Measurements from ENCODE around the gene TCF4.
A peak's percentile ranks its signal among the peaks of the same experiment; 100 is the strongest.
"Not testable (repeated sequence)": the region's sequence is repeated elsewhere in the genome, so short reads cannot be mapped to it uniquely, and the experiment has no call there.

The TCF4 gene

DNA sequence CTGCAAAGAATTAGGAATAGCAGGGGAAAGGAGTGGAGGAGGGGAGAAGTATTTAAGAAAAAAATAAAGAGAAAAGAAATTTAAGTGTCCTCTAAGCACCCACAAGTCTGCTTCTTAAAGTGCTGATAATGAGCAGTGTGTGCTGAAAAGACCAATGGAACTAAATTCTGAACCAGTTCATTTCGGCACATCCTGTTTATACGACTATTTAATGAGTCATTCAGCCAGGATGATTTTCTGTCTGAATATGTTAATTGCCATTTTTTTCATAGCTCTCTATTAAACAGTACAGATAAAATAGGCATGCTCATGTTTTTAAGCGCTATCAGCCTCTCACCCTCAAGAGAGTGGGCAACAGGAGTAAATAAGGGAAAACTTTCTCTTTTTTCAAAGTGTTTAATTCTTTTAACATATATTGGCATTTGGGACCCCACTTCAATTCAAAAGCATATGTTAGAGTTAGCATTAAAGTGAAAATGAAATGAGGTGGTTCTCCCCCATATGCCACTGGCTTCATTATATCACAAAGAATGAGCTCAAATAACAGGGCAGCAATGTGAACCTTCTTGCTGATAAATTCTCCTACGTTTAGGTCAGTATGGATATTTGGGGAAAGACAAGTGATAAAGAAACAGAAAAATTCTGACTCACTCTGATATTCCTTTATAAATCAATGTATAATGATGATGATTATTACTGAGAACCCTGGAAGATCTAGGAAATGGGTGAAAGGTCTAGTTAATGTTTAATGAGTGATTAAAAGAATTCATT lies 87.5 kb downstream of the TCF4 start:
- no peak for DNase-seq

GRCh38 chr18:55499526-55499925 lies 88.5 kb downstream of the TCF4 start:
- no peak for DNase-seq

GRCh38 chr18:55497825-55498403 lies 90.1 kb downstream of the TCF4 start:
- no peak for DNase-seq

GRCh38 chr18:55494899-55495298 lies 93.1 kb downstream of the TCF4 start:
- no peak for DNase-seq

- no peak for DNase-seq
These were observed 93.6 kb downstream of the TCF4 start for GRCh38 chr18:55494441-55494840.

DNA sequence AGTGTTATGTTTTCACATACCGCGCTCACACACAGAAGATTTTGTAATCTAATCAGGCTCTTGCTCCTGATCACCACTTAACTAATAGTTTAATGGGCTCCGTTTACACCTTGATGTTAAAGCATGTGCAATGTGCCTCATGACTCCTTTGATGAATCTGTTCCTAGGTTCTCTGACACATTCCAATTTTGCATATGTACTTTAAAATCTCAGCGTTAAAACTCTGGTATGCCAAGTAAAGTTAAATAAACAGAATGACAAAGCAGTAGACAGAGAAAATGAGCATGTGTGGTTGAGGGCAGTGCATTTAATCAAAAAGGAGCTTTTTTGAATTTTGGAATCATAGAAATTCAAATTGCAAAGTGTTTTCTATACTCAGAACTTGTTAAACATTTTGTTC lies 96.4 kb downstream of the TCF4 start:
- DNase-seq, result no peak

- DNase-seq, result peak; percentile 55
These were observed 98.7 kb downstream of the TCF4 start for GRCh38 chr18:55489034-55489986.

- no peak for DNase-seq
These were observed 99.5 kb downstream of the TCF4 start for GRCh38 chr18:55488473-55488872.

- no peak for DNase-seq
These were observed 100.0 kb downstream of the TCF4 start for GRCh38 chr18:55487997-55488396.

- DNase-seq, result no peak
These were observed 101.1 kb downstream of the TCF4 start for GRCh38 chr18:55486936-55487335.

GRCh38 chr18:55485666-55486065 lies 102.3 kb downstream of the TCF4 start:
- DNase-seq, result no peak

GRCh38 chr18:55484773-55485172 lies 103.2 kb downstream of the TCF4 start:
- DNase-seq, result no peak

DNA sequence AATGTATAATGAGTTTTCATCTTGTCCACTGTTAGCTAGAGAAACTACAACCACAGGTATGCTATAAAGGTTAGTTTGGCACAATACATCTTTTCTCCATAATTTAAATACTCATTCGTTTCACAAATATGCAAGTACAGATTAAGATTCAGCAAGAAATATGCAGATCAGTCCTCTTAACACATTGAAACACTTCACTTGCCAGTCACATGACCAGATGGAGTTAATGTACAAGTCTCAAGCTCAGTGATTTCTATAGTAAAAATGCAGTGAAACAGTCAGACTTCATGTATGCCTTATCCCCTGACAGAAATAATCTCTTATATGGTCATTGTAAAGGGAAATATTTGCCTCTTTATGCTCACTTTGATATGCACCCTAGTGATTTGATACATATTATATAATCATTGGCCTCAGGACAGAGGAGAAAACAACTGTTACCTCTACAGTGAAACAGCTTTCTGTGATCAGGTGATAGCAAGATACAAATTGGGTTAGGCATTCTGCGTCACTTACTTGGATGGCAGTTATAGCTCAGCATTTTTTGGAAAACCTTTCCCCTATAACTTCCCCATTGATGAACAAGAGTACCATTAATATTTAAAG lies 104.6 kb downstream of the TCF4 start:
- no peak for DNase-seq

- no peak for DNase-seq
These were observed 108.2 kb downstream of the TCF4 start for GRCh38 chr18:55479656-55480420.

DNA sequence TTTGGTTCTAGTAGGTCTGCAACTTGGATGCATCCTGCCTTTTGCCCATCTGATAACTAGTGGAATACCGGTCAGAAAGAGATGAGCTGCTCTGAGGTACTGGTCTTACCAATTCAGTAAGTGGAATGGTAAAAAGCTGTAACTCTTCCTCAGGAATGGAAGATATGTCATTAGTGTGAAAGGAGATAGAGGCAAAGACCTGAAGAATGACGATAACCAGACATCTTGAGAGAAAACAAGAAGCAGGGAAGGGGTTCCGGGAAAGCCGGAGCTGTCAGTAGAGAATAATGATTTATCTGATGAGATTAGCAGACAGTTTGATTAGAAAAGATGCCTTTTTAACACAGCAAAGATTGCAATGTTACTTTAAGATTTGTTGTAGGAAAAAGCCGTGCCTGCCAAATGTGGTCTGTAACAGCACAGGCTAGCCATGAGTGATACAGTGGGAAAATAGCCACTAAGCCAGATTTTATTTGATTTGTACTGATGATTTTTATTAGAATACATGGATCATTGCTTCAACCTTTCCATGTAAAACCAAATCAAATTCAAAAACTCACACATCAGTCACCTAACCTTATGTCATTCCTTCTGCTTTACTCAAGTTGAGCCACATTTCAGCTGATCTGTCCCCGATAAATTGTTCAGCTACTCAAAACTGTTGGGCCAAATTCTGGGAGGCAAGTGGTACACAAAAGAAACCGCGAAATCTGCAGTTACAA lies 110.0 kb downstream of the TCF4 start:
- no peak for DNase-seq

GRCh38 chr18:55477499-55477859 lies 110.5 kb downstream of the TCF4 start:
- DNase-seq, result no peak

DNA sequence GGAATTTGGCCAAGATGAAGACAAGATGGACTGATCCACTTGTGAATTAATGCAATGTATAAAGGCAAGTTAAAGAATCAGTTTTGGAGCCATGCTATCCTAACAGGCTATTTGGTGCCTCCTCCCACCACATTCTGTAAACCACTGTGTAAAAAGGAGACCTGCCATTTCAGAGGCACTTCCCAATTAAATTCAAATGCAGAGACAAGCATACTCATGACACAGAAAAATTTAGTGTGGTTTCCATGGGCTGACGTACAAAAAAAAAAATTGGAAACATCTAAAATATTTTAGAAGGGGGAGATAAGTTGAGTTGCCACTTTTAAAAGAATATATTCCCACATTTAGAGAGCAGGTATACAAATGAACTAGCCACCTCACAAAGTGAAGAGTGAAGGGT lies 112.1 kb downstream of the TCF4 start:
- DNase-seq, result no peak

DNA sequence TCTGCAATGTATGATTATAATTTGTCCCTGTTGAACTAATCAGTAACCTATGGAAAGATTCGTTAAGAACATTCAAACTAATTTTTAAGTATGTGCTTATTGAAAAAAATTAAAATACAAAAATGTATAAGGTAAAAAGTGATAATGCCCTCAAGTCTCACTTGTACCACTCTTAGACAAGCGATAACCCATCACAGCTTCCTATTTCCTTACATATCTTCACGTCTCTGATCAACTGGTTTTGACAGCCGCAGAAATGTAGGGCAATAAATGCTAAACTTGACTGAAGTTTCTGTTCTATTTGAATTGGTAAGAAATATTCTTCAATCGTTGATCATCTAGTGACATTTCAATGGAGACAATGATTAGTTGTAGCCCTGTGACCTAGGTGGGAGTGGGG lies 112.5 kb downstream of the TCF4 start:
- no peak for DNase-seq

DNA sequence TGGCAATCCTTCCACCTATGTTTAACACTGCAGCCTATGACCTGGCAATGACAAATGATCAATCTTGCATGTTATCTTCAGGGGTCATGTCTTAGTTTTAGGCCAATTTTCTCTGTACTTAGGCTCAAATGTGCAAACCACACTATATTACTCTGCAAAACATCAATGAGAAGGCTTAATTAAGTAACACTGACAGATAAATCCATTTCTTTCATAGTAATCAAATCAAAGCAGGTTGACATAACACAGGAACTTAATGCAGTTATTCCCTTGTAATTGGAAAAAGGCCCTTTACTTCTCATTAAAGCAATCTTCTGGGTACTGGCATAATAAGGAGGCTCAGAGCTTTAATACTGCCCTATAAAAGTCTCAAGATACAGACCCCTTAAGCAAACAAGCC lies 114.4 kb downstream of the TCF4 start:
- DNase-seq, result no peak

DNA sequence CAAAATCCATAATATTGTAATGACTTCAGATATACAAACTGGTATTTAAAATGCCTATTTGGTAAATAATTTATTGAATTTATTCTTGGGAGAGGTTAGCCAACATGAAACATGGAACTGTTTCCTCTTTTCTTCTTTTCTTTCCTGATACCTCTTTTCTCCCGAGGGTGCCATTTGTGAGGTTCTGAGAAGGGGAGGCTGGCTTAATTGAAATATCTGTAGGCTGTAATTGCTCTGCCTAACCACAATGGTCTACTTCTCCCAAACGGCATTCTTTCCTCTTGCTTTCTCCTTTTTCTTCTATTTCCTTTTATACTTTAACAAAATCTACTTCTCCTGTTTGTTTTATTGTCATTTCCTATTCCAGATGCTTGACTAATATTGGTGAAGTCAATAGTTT lies 114.9 kb downstream of the TCF4 start:
- no peak for DNase-seq

DNA sequence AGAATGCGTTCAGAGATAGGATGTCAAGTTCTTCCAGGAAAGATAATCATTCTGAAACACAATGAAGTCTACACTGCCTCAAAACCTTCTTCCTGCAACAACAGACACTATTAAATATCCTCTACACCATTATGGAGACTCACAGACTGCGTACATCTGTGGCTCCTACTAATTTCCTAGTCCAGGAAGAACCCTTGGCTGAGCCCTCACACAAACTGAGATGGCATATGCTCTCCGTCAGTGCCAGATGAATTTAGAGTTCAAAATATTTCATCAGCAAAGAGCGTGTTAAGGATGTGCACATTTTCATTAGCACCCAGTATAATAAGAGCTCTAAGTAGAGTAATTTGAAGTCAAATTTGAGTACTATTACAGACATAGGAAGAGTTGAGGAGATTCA lies 117.2 kb downstream of the TCF4 start:
- no peak for DNase-seq

GRCh38 chr18:55469134-55469533 lies 118.9 kb downstream of the TCF4 start:
- DNase-seq, result not testable (repeated sequence)

Measured in stimulated activated CD4-positive, alpha-beta T cell treated with anti-CD3 and anti-CD28 coated beads, Interleukin-1b, Interleukin-23, amount 100 ng/mL, for 48 hours (primary cell).